HG02763 (cell line): ENCODE measurements around the gene FXYD3.
"Not testable (repeated sequence)": the region's sequence is repeated elsewhere in the genome, so short reads cannot be mapped to it uniquely, and the experiment has no call there.

Experiments used
- ATAC-seq: cut with Tn5 transposase; IDR thresholded peaks from one replicate; pipeline ENCODE4 v1.9.1; 2021; ENCODE audit warnings: mild to moderate bottlenecking, moderate library complexity; ENCODE audit not compliant: unreplicated experiment

Gene FXYD3

DNA sequence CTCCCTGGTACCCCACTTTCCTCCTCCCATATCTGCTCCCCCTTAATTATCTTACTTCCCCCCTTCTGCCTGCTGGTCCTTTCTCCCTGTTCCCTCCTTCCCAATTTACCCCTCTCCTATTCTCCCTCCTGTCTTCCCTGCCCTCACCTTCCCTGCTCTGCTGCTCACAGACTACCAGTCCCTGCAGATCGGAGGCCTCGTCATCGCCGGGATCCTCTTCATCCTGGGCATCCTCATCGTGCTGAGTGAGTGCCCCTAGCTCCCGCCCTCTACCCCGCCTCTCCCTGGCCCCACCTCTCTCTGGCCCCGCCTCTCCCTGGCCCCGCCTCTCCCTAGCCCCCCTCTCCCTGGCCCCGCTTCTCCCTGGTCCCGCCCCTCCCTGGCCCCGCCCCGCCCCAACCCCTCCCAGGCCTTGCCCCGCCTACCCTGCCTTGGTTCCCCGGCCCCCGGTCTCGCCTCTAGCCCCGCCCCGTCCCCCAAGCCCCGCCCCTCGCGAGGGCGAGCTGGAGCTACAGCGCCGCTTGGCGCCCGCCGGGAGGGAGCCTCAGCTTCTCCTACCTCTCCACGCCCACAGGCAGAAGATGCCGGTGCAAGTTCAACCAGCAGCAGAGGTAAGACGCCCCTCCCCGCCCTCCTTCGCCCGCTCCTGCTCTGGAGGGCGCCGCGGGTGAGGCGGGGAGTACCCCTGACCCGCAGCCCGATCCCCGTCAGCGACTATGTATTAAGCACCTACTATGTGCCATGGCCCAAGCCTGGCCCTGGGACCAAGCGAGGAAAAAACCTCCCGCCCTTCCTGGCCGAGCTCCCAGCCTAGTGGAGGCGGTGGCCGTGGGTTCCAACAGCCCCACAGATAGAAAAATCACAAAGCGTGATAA, 25.6 kb downstream of the FXYD3 start:
- ATAC-seq: peak; percentile 50

DNA sequence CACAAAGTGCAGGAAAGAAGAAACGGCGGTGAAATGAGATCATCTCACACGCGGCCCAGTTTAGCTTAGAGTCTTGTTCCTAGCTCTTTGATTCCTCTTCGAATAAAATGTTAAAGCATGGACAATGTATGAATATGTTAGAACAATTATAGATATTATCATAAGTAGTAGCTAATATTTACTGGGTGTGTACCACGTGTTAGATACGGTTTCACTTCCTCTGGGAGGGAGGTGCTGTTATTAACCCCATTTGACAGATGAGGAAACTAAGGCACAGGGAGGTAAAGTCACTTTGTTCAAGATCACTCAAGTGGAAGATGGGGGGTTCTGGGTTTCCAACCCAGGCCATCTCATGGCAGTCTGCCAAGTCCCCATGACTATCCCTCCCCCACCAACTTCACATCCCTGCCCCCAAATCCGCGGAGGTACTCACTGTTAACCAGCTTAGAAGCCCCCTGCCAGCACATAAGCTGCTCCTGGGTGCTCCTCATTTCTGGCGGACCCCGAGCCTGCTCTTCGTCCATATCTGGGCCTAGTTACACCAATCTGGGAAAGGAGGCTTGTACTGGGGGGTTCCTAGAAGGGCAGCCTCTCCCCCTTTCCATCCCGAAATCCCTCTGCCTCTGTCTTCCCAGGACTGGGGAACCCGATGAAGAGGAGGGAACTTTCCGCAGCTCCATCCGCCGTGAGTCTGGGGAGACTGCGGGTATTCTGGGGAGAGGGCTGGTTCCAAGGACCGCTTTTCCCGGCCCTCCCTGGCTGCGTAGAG, 26.4 kb downstream of the FXYD3 start:
- ATAC-seq: no peak

DNA sequence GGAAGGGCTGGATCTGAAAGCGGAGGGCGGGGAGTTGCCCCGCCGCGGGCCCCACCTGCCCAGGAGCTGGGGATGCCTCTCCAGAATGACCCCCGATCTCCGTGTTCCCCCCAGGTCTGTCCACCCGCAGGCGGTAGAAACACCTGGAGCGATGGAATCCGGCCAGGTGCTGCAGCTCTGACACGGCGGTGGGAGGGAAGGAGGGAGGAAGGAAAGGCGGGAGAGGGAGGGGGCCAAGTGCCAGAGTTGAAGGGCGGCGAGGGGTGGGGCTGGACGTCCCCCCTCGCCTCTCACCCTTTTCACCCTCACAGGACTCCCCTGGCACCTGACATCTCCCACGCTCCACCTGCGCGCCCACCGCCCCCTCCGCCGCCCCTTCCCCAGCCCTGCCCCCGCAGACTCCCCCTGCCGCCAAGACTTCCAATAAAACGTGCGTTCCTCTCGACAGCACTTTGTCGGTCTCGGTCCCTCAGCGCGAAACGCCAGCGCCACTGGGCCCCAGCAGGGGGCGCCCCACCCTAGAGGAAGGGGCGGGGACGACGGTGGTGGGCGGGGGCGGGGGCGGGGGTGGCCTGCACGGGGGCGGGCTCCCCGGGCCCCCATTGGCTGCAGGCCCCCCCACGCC, 27.1 kb downstream of the FXYD3 start:
- no peak for ATAC-seq

DNA sequence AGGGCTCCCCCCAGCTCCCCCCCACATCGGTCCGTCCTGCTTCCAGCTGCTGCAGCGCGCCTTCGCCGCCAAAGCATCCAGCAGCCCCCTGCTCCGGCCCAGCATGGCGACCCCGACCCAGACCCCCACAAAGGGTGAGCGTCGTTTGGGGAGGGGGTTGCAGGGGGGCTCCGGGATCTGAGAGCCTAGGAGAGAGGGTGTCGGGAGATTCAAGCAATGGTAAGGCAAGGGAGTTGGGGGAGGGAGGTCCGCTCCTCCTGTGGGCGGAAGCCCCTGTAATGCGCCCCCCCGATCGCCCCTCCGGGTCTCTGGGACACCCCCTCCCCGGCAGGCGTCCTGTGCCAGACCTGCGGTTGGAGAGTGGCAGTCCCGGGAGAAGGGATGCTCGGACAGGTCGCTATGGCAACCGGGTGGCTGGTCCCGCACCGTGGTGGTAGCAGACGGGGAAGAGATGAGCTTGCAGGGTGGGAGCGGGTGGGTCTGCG, 27.6 kb downstream of the FXYD3 start, which contains the start of gene FXYD7:
TSS of gene FXYD7 (plus strand) at position 25 of the 485 bp plus-strand sequence. CDS start at position 104, 79 bp downstream.
- no peak for ATAC-seq

DNA sequence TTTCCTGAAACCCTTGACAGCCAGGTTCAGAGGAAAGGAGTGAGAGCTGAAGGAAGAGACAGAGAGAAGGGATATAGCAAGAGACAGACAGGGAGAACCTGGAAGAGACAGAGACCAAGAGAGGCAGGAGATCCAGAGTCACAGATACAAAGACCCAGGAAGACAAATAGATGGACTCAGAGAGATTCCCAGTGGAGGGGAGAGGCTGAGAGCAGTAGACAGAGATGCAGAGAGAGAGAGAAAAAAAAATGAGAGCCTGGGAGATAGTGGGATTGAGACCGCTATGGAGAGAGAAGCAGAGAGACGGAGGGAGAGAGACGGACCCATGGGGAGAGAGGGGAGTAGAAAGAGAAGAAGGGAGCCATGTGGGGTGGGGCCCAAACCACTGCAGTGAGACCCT, 28.2 kb downstream of the FXYD3 start:
- ATAC-seq: no peak

DNA sequence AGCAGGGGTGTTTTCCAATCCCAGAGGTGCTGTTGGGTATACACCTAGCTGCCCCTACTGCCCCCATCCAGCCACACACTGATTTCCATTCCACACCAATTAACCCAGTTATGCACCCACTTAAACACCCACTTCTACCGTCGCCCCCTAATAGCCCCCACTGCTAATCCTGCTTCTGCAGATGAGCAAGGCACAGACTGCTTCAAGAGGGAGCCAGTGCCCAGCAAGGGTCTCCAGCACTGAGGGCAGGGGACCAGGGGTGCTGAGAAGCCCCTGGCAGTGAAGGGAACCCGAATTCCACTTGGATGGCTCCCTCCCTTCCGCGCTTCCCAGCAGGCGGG, 28.6 kb downstream of the FXYD3 start:
- no peak for ATAC-seq

DNA sequence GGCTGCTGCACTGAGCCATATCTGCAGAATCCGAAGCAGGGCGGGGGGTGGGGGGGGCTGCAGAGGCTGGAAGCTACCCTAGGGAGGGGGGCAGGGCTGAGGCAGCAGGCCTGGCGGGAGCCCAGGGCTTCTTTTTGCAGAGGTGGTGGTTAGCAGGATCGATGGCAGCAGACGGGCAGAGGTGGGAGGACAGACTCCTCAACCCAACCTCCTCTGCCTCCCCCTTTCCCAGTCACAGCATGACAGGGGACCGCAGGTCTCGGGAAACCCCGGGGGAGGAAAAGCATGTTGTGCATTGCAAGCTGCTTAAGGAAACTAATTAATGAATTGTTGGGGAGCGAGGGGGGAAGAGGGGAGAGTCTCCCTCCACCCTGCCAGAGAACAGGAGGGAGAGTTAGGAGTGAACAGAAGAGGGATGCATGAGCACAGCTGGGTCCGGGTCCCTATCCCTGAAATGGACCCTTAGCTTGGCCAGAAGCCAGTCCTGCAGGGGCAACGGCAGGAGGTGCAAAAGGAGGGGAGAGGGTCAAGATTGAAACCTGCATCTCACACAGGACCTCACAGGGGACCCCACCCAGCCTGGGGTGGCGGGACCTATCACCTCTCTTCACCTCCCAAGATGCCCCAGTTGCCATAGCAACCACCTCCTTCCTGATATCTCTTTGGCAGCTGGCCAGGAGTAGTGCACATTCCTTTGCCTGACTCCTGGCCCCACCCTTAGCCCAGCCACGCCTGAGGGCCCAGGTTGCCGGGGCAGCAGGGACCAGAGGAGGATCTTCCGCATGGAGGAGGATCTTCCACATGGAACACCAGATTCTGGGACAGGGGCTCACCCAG, 29.2 kb downstream of the FXYD3 start:
- no peak for ATAC-seq

DNA sequence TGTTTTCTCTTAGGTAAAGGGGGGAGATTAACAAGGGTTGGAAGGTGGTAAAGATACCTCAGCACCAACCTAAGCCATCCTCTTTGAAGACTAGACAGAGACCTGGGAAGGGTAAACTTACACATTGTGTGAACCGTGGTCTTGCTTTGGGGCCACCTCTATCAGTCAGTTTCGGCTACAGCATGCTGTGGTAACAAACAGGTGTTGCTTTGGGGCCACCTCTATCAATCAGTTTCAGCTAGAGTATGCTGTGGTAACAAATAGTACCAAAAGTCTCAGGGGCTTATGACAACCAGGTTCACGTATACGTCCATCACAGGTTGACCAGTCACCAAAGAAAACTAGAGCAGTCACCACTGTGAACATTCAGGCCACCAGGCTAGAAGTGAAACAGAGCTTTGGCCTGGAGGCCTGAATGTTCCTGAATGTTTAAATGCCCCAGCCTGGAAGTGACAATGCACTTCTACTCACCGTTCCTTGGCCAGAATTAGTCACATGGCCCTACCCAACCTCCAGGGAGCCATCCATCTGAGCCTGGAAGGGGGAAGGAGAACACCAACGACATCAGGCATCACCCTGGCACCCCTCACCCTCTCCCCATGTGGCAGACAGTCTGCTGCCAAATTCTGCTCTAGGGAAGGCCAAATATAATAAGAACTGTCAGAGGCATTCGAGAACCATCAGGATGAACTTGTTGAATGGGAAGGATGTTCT, 31.3 kb downstream of the FXYD3 start:
- no peak for ATAC-seq

DNA sequence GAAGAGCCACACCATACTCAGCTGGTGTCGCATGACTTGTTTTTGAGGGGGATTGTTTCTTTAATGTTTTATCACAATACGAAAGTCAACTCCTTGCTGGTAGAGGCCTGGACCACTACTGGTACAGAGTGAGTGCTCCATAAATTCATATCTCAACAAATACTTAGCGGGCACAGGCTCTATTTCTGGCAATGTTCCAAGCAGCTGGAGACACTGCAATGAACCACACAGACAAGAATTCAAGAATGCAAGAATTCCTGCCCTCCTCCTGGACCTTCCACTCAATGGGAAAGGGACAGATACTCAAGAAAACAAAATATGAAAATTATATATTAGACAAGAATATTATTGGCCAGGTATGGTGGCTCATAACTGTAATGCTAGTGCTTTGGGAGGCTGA, 33.8 kb downstream of the FXYD3 start:
- ATAC-seq: no peak

DNA sequence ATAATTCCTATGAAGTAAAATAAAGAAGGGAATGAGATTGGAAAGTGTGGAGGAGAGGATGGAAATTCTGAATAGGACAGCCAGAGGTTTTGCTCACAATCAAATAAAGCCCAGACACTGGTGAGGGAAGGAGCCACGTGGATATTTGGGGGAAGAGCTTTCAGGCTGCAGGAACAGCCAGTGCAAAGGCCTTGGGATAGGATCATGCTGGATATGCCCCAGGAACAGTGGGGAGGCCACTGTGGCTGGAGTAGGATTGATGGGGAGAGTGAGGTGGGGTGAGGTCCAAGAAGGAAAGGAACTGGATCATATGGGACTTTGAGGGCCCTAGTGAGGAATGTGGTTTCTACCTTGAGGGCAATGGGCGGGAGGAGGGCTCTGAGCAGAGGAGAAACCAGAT, 34.8 kb downstream of the FXYD3 start:
- ATAC-seq: no peak

DNA sequence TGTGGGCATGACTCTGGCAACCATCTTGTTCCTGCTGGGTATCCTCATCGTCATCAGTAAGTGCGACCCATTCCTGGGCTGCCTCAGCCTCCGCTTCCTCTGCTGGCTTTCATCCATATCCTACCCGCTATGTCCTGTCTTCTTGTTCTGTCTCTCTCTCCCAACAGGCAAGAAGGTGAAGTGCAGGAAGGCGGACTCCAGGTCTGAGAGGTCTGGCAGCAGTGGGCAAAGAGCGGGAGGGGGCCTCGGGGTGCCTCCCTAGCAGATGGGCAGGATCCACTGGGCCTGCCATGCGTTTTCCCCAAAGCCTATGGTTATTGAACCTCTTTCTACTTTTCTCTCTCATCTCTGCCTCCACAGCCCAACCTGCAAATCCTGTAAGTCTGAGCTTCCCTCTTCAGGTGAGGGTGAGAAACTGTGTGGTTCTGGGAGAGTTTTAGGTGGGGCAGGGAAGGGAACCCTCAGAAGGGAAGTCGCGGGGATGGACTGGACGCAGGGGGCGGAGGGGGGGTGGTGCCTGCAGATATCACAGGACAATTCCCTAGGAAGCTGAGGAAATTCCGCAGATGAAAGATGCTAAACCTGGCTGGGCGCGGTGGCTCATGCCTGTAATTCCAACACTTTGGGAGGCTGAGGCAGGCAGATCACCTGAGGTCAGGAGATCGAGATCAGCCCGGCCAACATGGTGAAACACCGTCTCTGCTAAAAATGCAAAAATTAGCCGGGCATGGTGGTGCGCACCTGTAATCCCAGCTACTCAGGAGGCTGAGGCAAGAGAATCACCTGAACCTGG, 35.8 kb downstream of the FXYD3 start:
- ATAC-seq: no peak

DNA sequence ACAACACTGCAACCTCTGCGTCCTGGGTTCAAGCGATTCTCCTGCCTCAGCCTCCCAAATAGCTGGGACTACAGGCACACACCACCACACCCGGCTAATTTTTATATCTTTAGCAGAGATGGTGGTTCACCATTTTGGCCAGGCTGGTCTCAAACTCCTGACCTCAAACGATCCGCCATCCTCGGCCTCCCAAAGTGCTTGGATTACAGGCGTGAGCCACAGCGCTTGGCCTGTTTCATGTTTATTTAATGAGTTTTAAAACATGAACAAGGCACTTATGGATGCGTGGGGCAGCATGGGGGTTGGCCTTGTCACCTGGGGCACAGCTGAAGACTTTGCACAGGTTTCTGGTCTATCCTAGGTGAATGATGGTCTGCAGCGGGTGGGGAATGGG, 37.5 kb downstream of the FXYD3 start:
- not testable (repeated sequence) for ATAC-seq

DNA sequence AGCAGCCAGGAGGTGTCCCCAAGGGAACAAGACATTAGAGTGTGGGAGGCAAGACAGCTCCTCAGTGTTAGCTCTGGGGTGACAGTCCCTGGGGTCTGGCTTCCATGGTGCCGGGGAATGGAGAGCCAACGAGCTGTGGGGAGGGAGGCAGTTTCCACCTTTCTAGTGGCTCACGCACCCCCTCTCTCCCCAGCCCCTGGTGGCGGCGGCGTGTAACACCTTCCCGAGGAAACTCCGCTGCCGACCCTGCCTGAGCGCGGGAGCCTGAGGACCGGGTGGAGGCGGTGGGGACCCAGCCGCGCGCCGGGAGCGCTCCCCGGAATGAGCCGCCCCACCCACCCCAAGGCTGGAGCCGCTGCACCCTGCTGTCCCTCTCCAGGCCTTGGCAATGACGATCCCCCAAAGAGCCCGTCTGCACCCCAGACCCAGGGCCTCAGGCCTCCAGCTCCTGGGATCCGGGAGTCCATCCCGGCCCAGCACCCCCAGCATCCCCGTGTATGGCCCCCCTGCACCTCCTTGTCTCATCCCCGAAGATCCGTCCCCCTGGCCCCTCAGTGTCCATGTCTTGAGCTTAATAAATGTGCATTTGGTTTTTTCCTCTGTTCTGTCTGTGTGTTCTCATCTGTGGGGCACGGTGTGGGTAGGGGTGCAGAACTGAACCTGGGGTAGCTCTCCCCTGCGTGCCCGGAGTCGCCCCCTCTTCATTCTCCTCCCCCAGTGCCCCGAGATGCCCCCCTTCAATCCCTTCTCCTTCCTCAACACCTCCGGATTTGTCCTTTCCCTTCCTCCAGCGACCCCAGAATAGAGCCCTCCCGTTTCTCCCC, 38.3 kb downstream of the FXYD3 start:
- ATAC-seq: no peak

DNA sequence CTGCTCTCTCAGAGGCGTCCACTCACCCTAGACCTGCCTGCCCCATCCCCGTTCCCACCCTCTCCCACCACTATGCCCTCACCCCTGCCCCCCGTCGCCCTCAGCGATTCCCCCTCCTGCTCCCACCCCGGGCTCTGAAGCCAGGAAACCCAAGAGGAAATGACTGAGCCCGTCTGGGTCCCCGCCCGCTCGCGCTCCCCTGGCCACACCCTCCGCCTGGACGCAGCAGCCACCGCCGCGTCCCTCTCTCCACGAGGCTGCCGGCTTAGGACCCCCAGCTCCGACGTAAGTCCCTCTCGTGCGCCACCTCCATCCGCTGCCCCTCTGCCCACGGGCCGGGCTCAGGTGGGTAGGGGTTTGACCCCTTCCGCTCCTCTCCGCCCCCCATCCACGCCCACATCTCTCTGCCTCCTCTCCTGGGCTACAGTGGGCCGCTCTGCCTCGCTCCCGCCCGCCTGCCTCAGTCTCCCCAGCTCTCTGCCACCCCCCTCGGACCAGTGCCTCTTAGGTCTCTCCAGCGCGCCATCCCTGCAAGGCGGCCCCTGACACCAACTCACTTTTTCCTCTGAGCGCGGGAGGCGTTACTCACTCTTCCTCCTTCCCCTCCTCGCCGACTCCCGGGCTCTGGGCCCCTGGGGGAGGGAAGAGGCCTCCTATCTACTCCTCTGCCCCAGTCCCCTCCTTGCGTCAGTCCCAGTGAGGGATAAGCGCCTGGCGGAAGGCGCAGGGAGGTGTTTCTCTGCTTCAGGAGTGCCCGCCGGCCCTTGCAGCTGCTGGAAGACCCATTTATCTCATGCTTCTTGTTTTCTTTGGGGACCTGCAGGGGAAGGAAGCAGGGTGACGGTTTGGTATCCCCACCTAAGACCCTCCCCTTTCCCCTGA, 39.1 kb downstream of the FXYD3 start, which contains the start of gene FXYD5:
TSS of gene FXYD5 (plus strand) at position 211 of the 882 bp plus-strand sequence. CDS start 816 bp downstream, outside the sequence.
- peak; percentile 37 for ATAC-seq

DNA sequence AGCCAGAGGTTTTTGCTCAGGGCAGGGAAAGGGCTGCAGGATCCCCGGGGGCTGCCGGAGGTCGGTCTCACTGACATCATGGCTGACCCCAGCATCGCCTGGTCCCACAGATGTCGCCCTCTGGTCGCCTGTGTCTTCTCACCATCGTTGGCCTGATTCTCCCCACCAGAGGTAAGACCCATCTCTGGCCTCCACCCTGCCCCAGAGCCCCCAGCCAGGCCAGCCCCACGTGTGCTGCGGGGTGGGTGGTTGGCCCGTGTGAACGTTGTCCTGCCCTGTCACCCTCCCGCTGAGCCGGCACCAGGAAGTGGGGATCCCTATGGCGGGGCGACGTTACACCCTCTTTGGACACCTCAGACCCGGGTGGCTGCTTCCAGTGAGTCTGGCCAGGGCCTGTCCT, 39.8 kb downstream of the FXYD3 start:
- ATAC-seq: peak; percentile 29

DNA sequence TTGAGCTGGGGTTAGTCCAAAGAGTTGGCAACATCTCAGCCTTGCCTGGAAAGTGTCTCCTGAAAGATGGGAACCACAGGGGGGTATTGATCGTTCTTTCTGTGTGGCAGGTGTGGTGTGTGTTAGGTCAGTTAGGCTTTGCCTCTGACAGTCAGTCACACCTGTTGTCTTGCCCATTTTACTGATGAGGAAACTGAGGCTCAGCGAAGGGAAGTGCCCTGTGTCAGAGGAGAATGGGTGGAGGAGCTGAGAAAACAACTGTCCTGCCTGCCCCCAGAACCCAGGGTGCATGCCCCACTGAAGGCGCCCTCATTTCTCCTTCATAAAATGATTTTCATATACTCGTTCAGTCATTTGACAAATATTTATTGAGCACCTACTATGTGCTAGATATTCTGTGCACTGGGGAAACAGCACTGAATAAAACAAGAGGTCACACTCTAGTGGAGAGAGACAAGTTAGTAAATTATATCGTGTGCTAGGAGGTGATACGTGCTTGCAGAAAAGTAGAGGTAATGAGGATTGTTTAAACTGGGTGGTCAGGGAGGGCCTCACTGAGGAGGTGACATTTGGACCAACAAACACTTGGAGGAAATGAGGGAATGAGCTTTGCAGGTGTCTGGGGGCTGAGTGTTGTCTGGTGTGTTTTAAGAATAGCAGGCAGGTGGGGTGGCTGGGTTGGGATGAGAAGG, 40.5 kb downstream of the FXYD3 start:
- no peak for ATAC-seq

DNA sequence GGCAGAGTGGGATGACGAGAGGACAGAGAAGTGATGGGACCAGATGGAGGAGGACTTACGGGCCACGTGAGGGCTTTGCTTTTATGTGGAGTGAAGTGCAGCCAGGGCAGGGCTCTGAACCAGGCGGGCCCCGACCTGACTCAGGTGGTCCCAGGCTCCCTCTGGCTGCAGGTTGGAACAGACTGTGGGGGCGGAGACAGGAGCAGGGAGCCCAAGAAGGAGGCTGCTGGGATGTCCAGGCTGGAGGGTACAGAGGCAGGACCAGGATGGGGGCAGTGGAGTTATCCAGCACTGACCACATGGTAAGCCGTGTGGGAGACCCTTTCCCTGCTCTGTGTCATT, 41.0 kb downstream of the FXYD3 start:
- ATAC-seq: no peak
